HL-60 (cell line): ENCODE results near the gene PAPPA2.

Source experiments
- DNase-seq, 2 experiments: peaks; one replicate each; pipeline ENCODE4 v3.0.0-alpha.2; 2010 to 2020; ENCODE audit warnings: low read depth in 1 of 2, low spot score in 1 of 2
- H3K27ac ChIP-seq: fragments of 250-450 bp; sonication (Bioruptor Pico); replicated peaks from 2 replicates; pipeline ENCODE4 v1.5.1; 2020; ENCODE audit warnings: mild to moderate bottlenecking, moderate library complexity
- H3K27me3 ChIP-seq: fragments of 250-450 bp; sonication (Bioruptor Pico); 2 replicates; pipeline ENCODE4 v1.5.1; 2021; ENCODE audit warnings: mild to moderate bottlenecking, moderate library complexity; ENCODE audit not compliant: insufficient read depth, poor library complexity, severe bottlenecking
- H3K4me3 ChIP-seq: replicated peaks from 2 replicates; pipeline ENCODE4 v1.5.1; 2011; ENCODE audit warnings: mild to moderate bottlenecking, control low read depth, low read length; ENCODE audit not compliant: insufficient read depth
- CTCF ChIP-seq: IDR thresholded peaks from one replicate; pipeline ENCODE4 v1.5.1; 2011; ENCODE audit warnings: low read length, control low read depth, inconsistent platforms; ENCODE audit not compliant: insufficient read depth
- GABPA ChIP-seq: IDR thresholded peaks from 2 replicates; pipeline ENCODE4 v1.6.1; 2012; ENCODE audit warnings: low read depth
- POLR2AphosphoS5 ChIP-seq: IDR thresholded peaks from 2 replicates; pipeline ENCODE4 v1.6.1; 2012; ENCODE audit warnings: low read depth
- REST ChIP-seq: IDR thresholded peaks from 2 replicates; pipeline ENCODE4 v1.6.1; 2012; ENCODE audit warnings: low read depth; ENCODE audit not compliant: insufficient replicate concordance
- SPI1 ChIP-seq: IDR thresholded peaks from 2 replicates; pipeline ENCODE4 v1.6.1; 2012; ENCODE audit warnings: low read depth, mild to moderate bottlenecking, borderline replicate concordance

PAPPA2 gene

GRCh38 chr1:176885751-176886150 is 422.8 kb downstream of the PAPPA2 start:
- Histone ChIP-seq H3K27ac (no peak overlapping the region), H3K27me3 (no peaks in the 10 kb centered on the region), H3K4me3 (no peak overlapping the region)
- DNase-seq, result no peak
- TF ChIP-seq REST, result no peak
- no peak for TF ChIP-seq SPI1
- TF ChIP-seq CTCF, result no peak
- TF ChIP-seq GABPA, result no peak
- TF ChIP-seq POLR2AphosphoS5, result no peak

- no peak overlapping the region for H3K27ac ChIP-seq
- DNase-seq, result no peak
- no peak for TF ChIP-seq CTCF
- TF ChIP-seq REST, result no peak
- TF ChIP-seq SPI1, result no peak
These were observed 425.6 kb downstream of the PAPPA2 start for GRCh38 chr1:176888471-176889032.

GRCh38 chr1:176893625-176894352 is 430.8 kb downstream of the PAPPA2 start:
- Histone ChIP-seq H3K27ac (no peak overlapping the region), H3K27me3 (no peaks in the 10 kb centered on the region), H3K4me3 (no peak overlapping the region)
- DNase-seq, result no peak
- TF ChIP-seq SPI1 (no peak), POLR2AphosphoS5 (no peak), GABPA (no peak)

More at GRCh38 chr1:176888471-176889032, 425.6 kb downstream of the PAPPA2 start:
- no peaks in the 10 kb centered on the region for H3K27me3 ChIP-seq
- H3K4me3 ChIP-seq, result no peak overlapping the region

GRCh38 chr1:176894450-176894849 is 431.5 kb downstream of the PAPPA2 start:
- TF ChIP-seq SPI1 (no peak), GABPA (no peak), REST (no peak), CTCF (no peak)
- no peak for DNase-seq
- Histone ChIP-seq H3K27me3 (no peaks in the 10 kb centered on the region), H3K4me3 (no peak overlapping the region), H3K27ac (no peak overlapping the region)
